OCI-LY7 (cell line): ENCODE data around the gene MYRFL. TPM values are rescaled to one million over a fixed set of nuclear protein-coding genes. Genes with fewer than 3 reads are reported as not detected.

Experiments
- BruUV-seq: library from RNA; stranded (reverse); fragments of 400-500 nt; replicated peaks from 2 replicates; lab custom pipeline; 2021; lab: Mats Ljungman, UMichigan
- CTCF ChIA-PET: fragments of 300-600 bp; sonication (Branson Sonifier 250); formaldehyde crosslinking; loops from one replicate; lab custom pipeline; 2022; ENCODE audit warnings: antibody characterized with exemption; ENCODE audit not compliant: unreplicated experiment; lab: Charles Lee
- POLR2A ChIA-PET: fragments of 300-600 bp; sonication (Branson Sonifier 250); formaldehyde crosslinking; loops from one replicate; lab custom pipeline; 2022; ENCODE audit warnings: antibody characterized with exemption; lab: Charles Lee
- DNase-seq: peaks from one replicate; pipeline ENCODE4 v3.0.0-alpha.2; 2015; ENCODE audit warnings: low spot score
- H2AFZ ChIP-seq: fragments of 200-600 bp; sonication (generic), shearing (Covaris generic); 2 replicates; pipeline ENCODE4 v1.6.1; 2014; ENCODE audit warnings: mild to moderate bottlenecking, antibody characterized with exemption, low read length, moderate library complexity
- H3K27ac ChIP-seq: fragments of 200-600 bp; sonication (generic); 2 replicates; pipeline ENCODE4 v1.5.1; 2014; ENCODE audit warnings: mixed run types, low read depth, mild to moderate bottlenecking, moderate library complexity, low read length, inconsistent platforms; ENCODE audit not compliant: poor library complexity, severe bottlenecking
- H3K36me3 ChIP-seq: fragments of 200-600 bp; sonication (generic); 2 replicates; pipeline ENCODE4 v1.6.1; 2014; ENCODE audit warnings: mild to moderate bottlenecking, antibody characterized with exemption, low read length, moderate library complexity, mixed read lengths; ENCODE audit not compliant: insufficient read depth
- H3K4me1 ChIP-seq: fragments of 200-600 bp; sonication (generic); 2 replicates; pipeline ENCODE4 v1.5.1; 2014; ENCODE audit warnings: mild to moderate bottlenecking, low read length; ENCODE audit not compliant: insufficient read depth, poor library complexity, severe bottlenecking
- H3K4me2 ChIP-seq: fragments of 200-600 bp; sonication (generic); 2 replicates; pipeline ENCODE4 v1.6.1; 2014; ENCODE audit warnings: mild to moderate bottlenecking, low read length
- H3K4me3 ChIP-seq: fragments of 200-600 bp; sonication (generic); 2 replicates; pipeline ENCODE4 v1.5.1; 2014; ENCODE audit warnings: mild to moderate bottlenecking, low read depth, low read length; ENCODE audit not compliant: poor library complexity, severe bottlenecking
- H3K79me2 ChIP-seq: fragments of 200-600 bp; sonication (generic); 2 replicates; pipeline ENCODE4 v1.6.1; 2016; ENCODE audit warnings: low read depth, mild to moderate bottlenecking, low read length, moderate library complexity, mixed read lengths; ENCODE audit not compliant: insufficient read depth
- H3K9me2 ChIP-seq: fragments of 200-600 bp; sonication (generic); 2 replicates; pipeline ENCODE4 v1.6.1; 2016; ENCODE audit warnings: mild to moderate bottlenecking, low read length, mixed read lengths; ENCODE audit not compliant: insufficient read depth
- H3K9me3 ChIP-seq: fragments of 200-600 bp; sonication (generic); 2 replicates; pipeline ENCODE4 v1.6.1; 2014; ENCODE audit warnings: mild to moderate bottlenecking, mixed run types, low read length, mixed read lengths
- H4K20me1 ChIP-seq: fragments of 200-600 bp; sonication (generic); 2 replicates; pipeline ENCODE4 v1.6.1; 2014; ENCODE audit warnings: mild to moderate bottlenecking, antibody characterized with exemption, low read length, moderate library complexity, mixed read lengths; ENCODE audit not compliant: insufficient read depth
- EZH2phosphoT487 ChIP-seq: fragments of 200-600 bp; sonication (generic); IDR thresholded peaks from 2 replicates; pipeline ENCODE4 v1.6.1; 2018; ENCODE audit warnings: low read depth, borderline replicate concordance, mild to moderate bottlenecking, mixed run types, antibody characterized with exemption, low read length, moderate library complexity, mixed read lengths
- intact Hi-C: fragments of 100-400 bp; cut with micrococcal nuclease; formaldehyde crosslinking; loops from one replicate; pipeline ENCODE4 v1.10.0; 2022; ENCODE audit not compliant: unreplicated experiment
- total RNA-seq, 2 experiments: library from RNA; depleted of rRNA in 1 of 2; stranded (reverse); fragments of >200 nt in 1 of 2; shearing (Covaris generic) in 1 of 2; gene quantifications; 2 replicates each; pipeline ENCODE4 v1.2.3, GENCODE V29; 2014 to 2022
- TF ChIP-seq, protein P1 (sequence below): fragments of 200-600 bp; sonication (generic); conservative IDR thresholded peaks from 2 replicates; pipeline ENCODE4 v1.5.1; 2014; ENCODE audit warnings: mild to moderate bottlenecking, antibody characterized with exemption, low read length, moderate library complexity, mixed read lengths

The MYRFL gene
- total RNA-seq, 2 experiments from 2014 or later, result 0.41 TPM; not detected in 1

DNA sequence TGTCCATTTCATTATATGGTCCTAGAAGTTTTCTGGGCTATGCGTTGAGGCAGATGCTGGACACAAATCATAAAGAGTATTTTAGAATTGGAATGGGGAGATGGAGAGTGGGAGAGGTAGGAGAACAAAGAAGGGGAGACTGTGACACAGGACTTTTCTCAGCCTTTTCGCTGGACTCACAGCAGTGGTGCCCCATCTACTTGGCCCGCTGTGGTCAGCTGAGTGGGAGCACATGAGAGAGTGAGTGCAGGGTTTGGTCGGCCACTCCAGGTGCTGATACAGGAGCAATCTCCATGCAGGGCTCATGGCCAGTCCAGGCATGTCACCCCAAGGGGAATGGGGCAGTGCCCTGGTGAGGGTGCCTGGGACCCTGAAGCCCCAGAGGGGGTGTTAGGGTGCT, 109.0 kb downstream of the MYRFL start:
- BruUV-seq, result no TSS peak
- H3K79me2 ChIP-seq, result no peaks in the 10 kb centered on the region
- ChIA-PET POLR2A (no interaction called here), CTCF (no interaction called here)
- H3K4me3 ChIP-seq, result no peak overlapping the region
- H3K4me1 ChIP-seq, result peaks cover 12% of the 10 kb centered on the region
- no peak overlapping the region for H2AFZ ChIP-seq
- no peak for TF ChIP-seq EZH2phosphoT487
- TF ChIP-seq, protein P1, sequence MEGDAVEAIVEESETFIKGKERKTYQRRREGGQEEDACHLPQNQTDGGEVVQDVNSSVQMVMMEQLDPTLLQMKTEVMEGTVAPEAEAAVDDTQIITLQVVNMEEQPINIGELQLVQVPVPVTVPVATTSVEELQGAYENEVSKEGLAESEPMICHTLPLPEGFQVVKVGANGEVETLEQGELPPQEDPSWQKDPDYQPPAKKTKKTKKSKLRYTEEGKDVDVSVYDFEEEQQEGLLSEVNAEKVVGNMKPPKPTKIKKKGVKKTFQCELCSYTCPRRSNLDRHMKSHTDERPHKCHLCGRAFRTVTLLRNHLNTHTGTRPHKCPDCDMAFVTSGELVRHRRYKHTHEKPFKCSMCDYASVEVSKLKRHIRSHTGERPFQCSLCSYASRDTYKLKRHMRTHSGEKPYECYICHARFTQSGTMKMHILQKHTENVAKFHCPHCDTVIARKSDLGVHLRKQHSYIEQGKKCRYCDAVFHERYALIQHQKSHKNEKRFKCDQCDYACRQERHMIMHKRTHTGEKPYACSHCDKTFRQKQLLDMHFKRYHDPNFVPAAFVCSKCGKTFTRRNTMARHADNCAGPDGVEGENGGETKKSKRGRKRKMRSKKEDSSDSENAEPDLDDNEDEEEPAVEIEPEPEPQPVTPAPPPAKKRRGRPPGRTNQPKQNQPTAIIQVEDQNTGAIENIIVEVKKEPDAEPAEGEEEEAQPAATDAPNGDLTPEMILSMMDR, result no peak
- DNase-seq, result no peak
- no peak overlapping the region for H3K27ac ChIP-seq
- no peaks in the 10 kb centered on the region for H4K20me1 ChIP-seq
- H3K9me3 ChIP-seq, result no peaks in the 10 kb centered on the region
- H3K9me2 ChIP-seq, result no peaks in the 10 kb centered on the region
- intact Hi-C loops, result no loop called here
- H3K4me2 ChIP-seq, result no peak overlapping the region
- H3K36me3 ChIP-seq, result no peaks in the 10 kb centered on the region

DNA sequence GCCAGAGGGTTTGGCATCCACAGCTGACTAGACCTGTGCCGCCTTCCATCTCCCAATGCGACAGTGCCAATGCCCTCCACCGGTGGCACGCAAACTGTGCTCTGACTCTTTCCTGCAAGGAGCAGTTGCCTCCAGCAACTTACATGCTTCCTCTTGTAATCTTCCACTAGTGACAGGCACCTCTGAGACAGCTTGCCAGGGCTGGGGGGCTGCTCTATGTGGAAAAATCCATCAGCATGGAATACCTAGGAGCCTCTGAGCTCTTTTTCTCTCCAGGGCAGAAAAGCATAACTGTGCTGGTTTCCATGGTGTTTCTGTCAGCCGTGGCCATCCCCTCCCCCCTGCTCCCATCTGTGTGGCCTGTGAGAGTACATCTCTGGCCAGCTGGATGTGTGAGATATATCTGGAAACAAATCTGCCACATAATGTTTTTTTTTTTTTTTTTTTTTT, 110.6 kb downstream of the MYRFL start:
- Histone ChIP-seq H2AFZ (no peak overlapping the region), H3K4me2 (peak overlapping the region; percentile 27; the same call in 1 of the 2 replicates), H3K27ac (no peak overlapping the region), H3K36me3 (no peaks in the 10 kb centered on the region), H3K79me2 (no peaks in the 10 kb centered on the region), H3K4me1 (peaks cover 12% of the 10 kb centered on the region), H3K4me3 (no peak overlapping the region), H3K9me2 (no peaks in the 10 kb centered on the region), H4K20me1 (no peaks in the 10 kb centered on the region), H3K9me3 (no peaks in the 10 kb centered on the region)
- ChIA-PET CTCF (no interaction called here), POLR2A (interaction anchor here (0.6 to 0.9 kb wide), 8 partner anchors 13 to 631 kb away, joined by 3 to 7 read pairs (median 4); no protein-coding TSS in a partner anchor)
- TF ChIP-seq, protein P1, result no peak
- no peak for TF ChIP-seq EZH2phosphoT487
- BruUV-seq, result no TSS peak
- DNase-seq, result no peak
- intact Hi-C loops, result no loop called here

DNA sequence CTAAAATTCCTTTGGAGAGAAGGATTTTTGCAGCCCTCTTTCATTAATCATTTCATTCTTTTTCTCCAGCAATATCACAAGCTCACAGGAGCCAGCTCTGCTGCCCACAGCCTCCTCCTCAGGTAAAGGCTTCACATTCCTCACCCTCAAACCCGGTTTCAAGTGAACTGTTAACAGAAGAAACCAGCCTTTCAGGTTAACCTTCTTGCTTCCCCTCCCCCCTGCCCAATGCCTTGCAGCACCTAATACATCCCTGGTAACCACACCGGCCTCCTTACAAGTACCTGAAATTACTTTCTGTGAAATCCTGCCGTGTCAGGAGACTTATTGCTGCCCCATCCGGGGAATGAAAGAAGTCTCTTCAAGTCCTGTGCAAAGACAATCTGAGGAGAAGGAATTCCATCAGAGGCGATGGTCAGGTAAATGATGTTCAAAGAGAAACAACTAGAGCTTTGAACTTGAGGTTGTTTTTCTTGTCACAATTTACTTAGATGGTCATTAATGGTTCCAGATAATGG, 111.2 kb downstream of the MYRFL start:
- H2AFZ ChIP-seq, result 0 out of 2 replicates have a peak overlapping the region, but pooled peaks have one; percentile 36
- no peaks in the 10 kb centered on the region for H4K20me1 ChIP-seq
- TF ChIP-seq, protein P1, result no peak
- no peak for TF ChIP-seq EZH2phosphoT487
- intact Hi-C loops, result no loop called here
- H3K4me1 ChIP-seq, result peaks cover 12% of the 10 kb centered on the region
- ChIA-PET POLR2A (interaction anchor here (0.6 to 0.9 kb wide), 5 partner anchors 13 to 630 kb away, joined by 3 to 7 read pairs (median 4); no protein-coding TSS in a partner anchor), CTCF (no interaction called here)
- no peaks in the 10 kb centered on the region for H3K36me3 ChIP-seq
- H3K4me3 ChIP-seq, result no peak overlapping the region
- H3K79me2 ChIP-seq, result no peaks in the 10 kb centered on the region
- H3K9me2 ChIP-seq, result no peaks in the 10 kb centered on the region
- BruUV-seq, result no TSS peak
- no peak for DNase-seq
- H3K27ac ChIP-seq, result no peak overlapping the region
- H3K4me2 ChIP-seq, result no peak overlapping the region
- H3K9me3 ChIP-seq, result no peaks in the 10 kb centered on the region
